Renal cortical epithelial cell (primary cell): ENCODE measurements around the gene TRAFD1. TPM values are rescaled to one million over a fixed set of nuclear protein-coding genes. Genes with fewer than 3 reads are reported as not detected.

ENCODE experiments used
- DNase-seq: peaks from one replicate; pipeline ENCODE4 v3.0.0-alpha.2; 2011; ENCODE audit warnings: low read depth
- total RNA-seq: library from RNA; depleted of rRNA; stranded (reverse); fragments of >200 nt; gene quantifications from 2 replicates; pipeline ENCODE4 v1.2.3, GENCODE V29; 2014

TRAFD1 gene
- total RNA-seq, 1 donor from 2014 or later, result 57.4 TPM

DNA sequence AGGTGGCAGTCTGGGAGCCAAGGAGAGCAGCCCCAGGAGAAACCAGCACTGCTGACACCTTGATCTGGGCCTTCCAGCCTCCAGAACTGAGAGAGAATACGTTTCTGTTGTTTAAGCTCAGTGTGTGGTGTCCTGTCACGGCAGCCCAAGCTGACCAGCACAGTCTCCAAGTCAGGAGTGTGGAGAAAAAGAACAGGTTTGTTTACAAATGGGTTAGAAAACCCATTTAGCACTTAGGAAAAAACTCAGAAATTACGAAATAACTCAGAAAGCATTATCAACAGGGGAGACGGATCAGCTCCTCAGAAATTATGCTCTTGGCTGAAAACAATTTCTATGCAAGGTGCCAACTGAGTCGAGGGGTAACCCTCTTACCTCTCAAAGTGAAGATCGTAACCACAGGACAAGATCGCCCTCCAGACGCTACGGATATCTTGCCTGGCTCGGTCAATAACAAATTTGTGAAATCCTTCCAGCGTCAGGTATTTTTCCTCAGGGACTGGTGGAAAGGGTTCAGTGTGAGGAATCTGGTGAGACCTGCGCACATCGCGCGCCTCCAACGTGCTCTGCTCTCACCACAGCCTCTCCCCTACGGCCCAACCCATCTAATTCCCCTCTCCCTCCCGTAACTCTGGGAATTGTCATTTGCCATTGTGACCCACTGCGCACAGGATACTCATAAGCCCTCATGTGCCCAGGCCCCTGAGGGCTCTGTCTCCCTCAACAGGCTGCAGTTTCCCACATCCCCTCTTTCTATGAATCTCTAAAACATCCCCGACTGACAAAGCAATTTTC, 50.2 kb downstream of the TRAFD1 start:
- no peak for DNase-seq

DNA sequence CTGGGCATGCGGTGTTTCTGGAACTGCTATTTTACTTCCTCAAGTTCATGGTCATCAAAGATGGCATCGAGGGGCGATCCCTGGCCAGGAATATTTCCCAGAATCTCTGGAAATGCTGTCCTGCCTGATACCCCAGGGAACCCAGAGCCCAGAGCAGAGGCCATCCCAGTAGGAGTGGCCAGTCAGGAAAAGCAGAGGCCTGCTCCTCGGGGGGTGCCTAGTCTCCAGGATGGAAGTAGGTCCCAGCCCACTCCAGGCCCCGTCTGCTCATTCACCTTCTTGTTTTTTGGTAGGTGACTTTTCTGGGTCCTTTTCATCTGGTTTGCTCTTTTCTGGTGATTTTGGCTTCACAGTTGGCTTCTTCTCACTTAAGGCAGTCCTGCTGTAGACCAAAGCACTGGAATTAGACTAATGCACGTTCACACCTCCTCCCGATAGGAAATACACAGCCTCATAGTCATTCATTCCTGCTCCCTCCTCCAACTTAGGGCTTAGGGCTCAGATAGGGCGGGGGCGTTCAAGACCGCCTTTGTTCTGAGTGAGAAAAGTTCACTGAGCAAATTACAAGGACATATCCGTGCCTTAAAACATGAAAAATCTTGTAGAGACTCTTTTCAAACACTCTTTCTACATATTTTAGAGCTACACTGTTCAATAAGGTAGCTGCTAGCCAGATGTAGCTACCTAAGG, 51.1 kb downstream of the TRAFD1 start:
- no peak for DNase-seq

DNA sequence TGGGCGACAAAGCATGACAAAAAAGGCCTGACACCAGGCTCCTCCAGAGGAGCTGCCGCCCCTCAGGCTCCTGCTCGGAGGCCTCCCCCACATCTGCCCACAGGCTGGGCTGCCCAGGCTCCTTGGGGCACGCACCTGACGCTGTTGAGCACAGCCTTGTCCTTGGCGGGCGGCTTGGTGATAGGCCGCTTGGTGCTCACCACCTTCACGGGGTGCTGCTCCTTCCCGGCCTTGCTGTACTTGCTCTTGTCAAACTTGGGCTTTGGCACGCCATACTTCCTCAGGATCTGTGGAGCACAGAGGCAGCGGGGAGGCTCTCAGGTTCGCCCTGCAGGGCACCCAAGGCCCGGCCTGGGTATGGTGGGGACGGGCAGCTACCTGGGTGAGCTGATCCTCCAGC, 53.4 kb downstream of the TRAFD1 start:
- DNase-seq, result no peak

DNA sequence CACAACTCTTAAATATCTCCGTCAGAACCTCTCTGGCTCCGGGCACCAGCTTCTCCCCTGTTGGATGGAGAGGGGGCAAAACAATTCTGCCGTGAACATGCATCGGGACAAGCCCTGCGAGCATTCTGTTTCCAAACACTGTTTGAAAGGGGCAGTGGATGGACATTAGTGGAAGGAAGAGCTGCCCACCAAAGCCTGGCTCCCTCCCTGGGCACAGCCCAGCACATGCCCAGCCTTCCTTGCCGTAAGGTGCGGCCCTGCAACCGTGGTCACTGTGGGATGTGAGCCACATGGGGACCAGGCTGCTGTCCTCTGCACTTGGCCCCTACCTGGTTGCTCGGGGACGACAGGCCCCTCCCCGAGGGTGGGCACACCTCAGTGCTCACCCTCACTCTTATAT, 54.0 kb downstream of the TRAFD1 start:
- no peak for DNase-seq

DNA sequence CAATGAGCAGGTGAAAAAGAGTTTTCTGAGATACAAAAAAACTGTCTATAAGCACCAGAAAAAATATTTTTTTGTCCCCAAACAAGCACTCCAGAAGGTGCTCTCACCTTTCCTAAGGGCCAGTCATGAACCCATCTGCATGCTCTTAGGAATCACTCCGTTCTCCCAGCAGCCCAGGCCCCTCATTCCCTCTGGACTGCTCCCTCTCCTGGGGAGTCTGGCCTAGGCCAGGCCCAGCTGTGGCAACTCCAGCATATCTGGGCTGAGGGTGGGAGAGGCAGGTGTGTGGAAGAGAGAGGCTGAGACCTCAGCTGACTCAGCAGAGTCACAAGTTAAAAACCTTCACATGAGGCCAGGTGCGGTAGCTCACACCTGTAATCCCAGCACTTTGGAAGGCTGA, 54.6 kb downstream of the TRAFD1 start:
- no peak for DNase-seq

DNA sequence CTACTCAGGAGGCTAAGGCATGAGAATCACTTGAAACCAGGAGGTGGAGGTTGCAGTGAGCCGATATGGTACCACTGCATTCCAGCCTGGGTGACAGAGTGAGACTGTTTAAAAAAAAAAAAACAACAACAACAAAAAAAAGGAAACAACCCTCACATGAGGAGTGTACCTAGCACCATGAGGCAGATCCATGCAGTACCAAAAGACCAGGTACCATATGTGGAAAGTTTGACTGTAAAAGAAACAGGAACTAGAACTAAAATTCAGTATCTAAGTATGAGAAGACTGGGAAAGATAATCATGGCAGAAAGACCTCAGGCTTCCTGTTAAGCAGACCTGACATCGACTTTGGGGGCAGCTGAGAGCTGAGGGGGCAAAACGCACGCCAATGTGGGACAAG, 55.1 kb downstream of the TRAFD1 start:
- no peak for DNase-seq

DNA sequence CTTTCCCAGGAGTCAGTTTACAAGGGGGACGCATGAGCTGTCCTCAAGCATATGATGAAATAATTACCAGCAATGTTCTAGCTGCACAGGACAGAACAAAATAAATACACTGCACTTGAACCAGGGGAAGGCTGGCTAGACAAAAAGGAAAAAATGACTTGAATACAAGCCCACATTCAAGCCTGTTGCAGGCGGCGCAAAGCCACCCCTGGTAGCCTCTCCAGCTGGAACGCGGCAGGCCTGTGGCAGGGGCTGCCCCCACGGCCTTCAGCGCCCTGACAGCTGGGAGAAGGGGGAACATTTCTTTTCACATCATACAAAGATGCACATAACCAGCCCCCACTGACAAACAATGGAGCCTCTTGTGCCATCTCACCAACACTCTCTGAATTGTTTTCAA, 57.1 kb downstream of the TRAFD1 start:
- no peak for DNase-seq

DNA sequence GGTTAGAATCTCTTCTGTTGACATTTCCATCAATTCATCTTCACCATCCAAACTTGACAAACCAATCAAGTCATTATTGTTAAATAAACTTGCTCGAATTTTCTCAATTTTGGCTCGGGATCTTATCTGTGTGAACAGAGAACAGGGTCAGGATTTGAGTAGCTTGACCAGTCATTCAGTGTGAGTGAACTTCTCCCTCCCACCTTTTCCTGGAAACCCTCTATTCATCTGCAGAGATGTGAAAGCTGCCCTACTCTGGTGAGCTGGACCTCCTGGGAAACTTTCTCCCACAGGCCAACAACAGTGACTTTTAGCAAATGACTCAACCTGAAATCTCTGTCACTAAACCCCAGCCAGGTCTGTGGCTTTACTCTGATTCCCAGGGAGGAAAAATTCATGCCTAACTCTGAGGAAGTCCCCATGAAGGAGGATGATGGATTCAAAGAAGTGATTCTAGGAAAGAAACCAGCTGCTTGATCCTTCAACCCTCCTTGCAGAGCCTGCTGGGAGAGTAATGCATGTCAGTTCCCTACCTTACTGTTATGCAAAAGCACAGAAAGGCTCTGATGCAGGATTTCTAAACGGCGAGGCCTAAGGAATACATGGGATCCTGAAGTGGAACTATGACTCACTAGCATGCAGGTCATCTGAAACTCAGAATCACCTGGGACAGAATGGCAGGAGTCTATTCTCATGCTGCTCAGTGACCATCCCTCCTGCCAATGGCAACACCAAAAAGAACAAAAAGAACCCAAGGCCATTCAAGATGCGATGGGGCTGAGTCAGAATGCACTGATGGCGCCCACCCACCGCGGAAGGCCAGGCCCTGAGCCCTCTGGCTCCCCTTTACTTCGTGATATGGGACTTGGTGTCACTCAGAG, 58.0 kb downstream of the TRAFD1 start:
- peak; percentile 6 for DNase-seq

DNA sequence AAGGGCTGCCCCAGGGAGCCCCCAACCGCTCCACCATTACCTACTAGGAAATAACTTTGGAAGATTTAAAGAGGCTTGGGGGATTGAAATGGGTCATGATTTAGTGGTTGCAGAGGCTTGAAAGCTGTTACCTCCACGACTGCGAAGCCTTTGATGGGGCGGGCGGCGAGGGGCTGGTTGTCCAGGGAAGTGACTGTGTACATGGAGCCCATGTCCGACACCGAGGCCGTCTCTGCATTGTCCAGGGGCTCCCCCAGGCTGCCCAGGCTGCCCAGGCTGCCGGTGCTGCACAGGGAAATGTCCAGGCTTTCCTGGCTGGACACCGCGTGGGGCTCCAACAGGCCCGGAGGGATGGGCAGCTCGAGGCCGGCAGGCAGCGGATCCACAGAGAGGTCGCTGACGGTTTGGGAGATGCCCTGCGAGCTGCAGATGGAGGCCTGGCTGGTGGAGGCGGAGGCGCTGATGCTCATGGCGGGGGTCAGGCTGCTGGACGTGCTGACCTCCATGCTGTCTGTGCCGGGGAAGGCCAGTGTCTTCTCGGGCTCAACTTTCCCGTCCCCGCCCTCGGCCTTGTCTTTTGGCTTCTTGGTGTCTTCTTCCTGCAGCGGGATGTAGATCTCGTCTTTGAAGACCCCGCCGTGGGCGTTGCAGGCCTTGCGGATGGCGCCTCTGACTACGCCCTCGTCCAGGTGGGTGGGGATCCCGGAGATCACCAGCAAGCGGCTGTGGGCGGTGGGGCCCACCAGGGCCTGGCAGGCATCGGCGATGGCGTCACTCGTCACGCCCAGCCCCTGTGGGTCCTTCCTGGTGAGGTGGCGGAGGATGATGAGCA, 58.9 kb downstream of the TRAFD1 start:
- no peak for DNase-seq

DNA sequence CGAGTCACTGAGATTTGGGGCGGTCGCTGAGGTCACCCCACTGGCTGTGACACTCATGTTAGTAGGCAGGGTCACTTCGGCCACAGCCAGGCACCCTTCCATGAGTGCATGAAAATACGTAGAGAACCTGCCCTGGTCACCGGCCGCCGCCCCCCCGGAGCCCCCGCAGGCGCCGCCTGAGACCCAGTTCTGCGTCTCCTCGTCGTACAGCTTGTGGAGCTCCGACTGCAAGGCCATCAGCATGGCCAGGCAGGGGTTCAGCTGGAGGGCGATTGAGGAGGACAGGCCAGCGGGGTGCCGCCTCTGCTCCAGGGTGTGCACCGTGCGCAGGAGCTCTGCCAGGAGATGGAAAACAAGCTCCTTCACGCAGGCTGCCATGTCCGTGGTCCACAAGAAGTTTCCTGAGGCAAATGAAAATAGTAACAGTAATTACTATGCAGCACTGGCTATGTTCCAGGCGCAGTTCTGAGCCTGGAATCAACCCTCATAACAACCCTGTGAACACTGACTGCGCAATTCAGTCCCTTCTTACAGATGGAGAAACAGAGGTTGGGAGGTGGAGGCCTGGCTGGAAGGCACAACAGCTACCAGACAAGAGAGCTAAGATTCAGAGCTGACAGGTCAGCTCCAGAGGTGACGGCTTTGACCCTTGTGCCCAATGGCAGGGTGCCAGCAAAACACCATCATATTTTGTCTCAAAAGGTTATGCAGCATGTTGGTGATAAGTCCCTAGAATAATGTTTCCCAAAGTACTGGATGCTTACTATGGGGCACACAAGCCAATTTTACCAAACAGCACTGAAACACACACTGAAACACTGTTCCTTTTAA, 59.9 kb downstream of the TRAFD1 start:
- DNase-seq, result no peak

DNA sequence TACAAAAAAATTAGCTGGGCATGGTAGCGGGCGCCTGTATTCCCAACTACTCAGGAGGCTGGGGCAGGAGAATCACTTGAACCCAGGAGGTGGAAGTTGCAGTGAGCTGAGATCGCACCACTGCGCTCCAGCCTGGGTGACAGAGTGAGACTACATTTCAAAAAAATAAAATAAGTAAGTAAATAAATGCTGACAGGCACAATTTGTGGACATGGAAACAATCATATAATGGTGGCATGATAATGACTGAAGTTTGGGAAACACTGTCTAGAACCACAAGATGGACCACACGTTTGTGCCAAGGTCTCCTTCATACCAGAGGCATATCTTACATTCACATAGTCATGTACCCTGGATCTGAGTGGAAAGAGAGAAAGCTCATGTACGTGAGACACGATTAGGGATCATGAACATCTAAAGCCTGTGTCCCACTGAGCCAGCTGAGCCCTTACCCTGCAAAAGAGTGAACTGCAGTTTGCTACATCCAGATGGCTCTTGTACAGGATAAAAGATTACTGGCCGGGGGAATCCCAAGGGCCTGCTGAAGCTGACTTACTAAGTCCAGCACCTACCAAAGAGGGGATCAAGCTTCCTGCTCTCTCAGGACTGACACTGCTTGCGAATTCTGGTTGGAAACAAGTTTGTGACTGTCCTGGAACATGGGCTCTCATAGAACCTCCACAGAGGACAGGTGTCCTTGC, 62.9 kb downstream of the TRAFD1 start:
- no peak for DNase-seq

DNA sequence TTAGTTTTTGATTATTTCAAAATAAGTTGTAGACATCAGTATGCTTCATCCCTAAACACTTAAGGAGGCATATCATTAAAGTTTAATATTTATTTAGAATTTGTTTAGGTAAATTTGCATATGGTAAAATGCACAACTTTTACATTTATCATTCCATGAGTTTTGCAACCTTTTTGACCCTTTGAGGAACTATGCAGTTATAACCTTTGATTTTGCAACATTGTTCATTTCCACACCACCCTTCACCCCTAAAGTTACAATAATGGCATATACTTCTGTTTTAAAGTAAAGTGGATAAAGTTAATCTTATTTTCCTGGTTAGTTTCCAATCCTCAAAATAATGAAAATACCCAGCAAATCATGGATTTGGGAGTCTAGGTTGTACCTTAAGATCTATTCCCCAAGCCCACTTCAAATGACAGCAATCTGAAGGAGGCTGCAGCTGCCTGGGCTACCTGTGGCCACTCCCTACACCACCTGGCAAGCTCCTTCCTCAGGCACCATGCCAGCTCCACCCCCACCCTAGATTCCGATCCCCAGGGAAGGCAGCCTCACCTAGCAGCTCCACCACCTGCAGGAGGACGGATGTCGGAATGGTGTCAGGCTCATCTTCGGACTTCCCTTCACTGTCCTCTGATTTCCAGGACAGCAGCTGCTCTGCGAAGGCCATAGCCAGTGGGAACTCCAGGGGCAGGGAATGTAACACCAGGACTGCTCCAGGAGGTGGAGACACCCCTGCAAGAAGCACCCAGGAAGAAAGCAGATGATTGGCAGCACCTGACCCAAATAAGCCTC, 65.1 kb downstream of the TRAFD1 start:
- no peak for DNase-seq

DNA sequence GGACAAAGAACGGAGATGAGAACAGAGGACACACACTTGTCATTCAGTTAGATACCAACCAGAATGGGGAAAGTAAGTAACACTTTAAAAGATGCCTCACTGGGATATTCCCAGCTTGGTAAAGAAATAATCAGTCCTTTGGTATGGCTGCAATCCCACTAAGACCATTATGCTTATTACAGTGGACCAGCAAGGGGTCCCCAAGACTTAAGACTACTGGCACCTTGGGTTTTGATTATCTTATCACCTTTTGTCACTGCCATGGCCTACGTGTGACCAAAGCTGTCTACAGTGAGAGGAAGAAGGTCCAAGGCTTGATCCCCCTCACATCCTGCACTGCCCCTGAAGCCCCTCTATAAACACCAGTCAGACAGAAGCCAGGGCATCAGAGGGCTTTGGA, 65.8 kb downstream of the TRAFD1 start:
- DNase-seq, result no peak

DNA sequence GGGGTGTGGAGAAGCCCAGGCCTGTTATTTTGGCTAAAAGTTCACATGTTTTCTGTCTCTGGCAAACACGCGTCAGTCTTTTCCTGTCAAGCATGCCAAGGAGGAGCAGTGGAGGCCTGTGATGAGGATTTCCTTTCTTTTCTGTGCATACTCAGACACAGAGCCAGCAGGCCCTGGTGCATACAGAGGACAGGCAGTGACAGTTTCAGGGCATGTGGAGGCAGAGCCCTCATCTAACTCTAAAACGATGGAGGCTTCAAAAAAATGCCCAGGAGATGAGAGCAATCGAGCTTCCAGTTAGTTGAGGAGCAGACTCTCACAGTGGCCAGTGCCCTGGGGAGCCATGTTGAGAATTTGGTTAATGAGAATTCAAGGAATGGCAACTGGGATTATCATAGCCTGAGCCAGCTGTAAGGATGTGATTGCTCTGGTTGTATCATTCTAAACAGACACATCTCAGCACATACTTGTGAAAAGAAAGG, 66.5 kb downstream of the TRAFD1 start:
- DNase-seq, result no peak

DNA sequence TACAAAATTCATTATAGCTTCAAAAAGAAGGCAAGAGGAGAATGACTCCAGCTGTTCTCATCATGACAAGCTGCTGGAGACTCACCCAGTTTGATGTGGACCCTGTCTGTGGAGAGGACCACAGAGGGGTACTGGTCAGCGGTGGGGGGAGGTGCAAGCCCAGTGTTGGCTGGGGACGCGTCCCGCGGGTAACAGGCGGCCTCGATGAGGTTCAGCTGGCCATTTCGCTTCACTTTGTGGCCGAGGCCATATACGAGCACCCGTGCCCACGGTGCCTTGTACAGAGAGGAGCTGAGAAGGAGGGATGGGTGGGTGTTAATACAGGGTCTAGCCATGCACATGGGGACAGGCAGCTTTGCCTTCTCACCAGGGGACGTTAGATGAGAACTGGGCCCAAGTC, 67.1 kb downstream of the TRAFD1 start:
- no peak for DNase-seq

DNA sequence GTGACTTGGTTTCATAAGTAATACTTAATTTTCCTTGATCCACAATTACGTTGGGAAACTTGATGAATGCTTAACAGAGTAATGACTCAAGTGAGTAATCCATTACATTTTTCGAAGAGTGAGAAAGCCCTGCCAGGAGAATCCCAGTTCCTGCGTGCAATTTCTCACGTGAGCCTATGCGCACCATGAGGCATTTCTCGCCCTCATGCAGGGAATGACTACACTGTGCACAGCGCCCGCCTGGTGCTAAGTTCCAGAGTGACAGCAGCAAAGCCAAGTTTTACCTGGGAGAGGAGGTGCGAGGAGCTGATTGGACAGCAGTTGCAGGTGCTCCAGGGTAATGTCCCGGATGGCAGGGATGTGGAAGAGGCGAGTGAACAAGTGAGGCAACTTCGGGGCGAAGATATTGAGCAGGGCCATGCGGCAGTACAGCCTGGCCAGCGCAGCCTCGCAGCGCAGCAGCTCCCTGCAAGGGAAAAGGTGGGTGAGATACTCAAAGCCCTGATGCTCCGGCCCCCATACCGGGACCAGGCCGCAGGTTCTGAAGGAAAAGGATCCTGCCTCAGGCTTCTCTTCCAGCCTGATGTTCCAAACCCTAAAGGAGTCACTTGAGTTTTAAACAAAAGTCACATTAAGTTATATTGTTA, 69.4 kb downstream of the TRAFD1 start:
- no peak for DNase-seq

DNA sequence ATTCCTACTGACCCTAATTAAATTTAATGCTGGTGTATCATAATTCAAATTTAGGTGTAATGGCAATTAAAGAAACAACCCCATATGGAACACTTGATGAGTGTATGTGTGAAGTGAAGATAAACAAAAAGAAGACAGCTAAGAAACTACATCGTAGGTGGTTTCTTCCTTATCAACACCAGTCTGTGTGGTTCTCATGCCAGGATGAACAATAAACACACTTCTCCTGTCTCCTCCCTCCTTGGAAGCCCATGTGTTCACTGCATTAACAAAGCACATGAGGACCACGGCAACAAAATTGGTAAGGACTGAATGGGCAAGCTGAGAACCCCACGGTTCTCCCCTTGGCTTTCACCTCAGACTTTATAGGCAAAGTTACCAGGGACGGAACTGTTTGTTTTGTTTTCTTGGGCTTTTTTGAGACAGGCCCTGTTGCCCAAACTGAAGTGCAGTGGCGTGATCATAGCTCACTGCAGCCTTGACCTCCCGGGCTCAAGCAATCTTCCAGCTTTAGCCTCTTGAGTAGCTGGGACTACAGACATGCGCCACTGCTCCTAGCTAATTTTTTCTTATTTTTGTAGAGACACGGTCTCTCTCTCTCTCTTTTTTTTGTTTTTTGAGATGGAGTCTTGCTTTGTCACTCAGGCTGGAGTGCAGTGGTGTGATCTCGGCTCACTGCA, 71.0 kb downstream of the TRAFD1 start:
- no peak for DNase-seq
